ENCODE data around the gene GP1BA. TPM values are rescaled to one million over a fixed set of nuclear protein-coding genes. Genes with fewer than 3 reads are reported as not detected.

The GP1BA gene
- total RNA-seq, 1 experiment from 2014 or later, result not detected

- ChIA-PET CTCF (interaction anchor here (1.0 to 1.4 kb wide), 2 partner anchors 99 to 156 kb away, joined by 3 to 5 read pairs; partner anchors contain the start of gene GLTPD2), POLR2A (no interaction called here)
- TF ChIP-seq FOXJ3 (CRISPR knock-in tag; IDR thresholded peaks at IDR 0.05; ENCODE audit: borderline replicate concordance), result no peak
- H3K4me3 Mint-ChIP-seq, result no peak overlapping the region
- H3K27me3 Mint-ChIP-seq (ENCODE audit: low read depth), result no peaks in the 10 kb centered on the region
- peaks cover 36% of the 10 kb centered on the region for H3K36me3 Mint-ChIP-seq
- no peak overlapping the region for H3K27ac Mint-ChIP-seq
- no peaks in the 10 kb centered on the region for H3K9me3 Mint-ChIP-seq
- DNase-seq (ENCODE audit: low spot score), result no peak
- no peak for ATAC-seq
- H3K4me1 Mint-ChIP-seq, result 0 out of 2 replicates have a peak, but pooled peaks cover 2% of the 10 kb centered on the region
Measured at GRCh38 chr17:4887581-4887980, 44.5 kb upstream of the GP1BA start.

- Mint-ChIP-seq H3K27me3 (ENCODE audit: low read depth) (no peaks in the 10 kb centered on the region), H3K4me3 (no peak overlapping the region), H3K27ac (no peak overlapping the region), H3K4me1 (0 out of 2 replicates have a peak, but pooled peaks cover 5% of the 10 kb centered on the region), H3K36me3 (peaks cover 28% of the 10 kb centered on the region), H3K9me3 (no peaks in the 10 kb centered on the region)
- ChIA-PET POLR2A (no interaction called here), CTCF (interaction anchor here (1.0 kb wide), 1 partner anchor 101 kb away, joined by 3 read pairs; no protein-coding TSS in a partner anchor)
- no peak for DNase-seq (ENCODE audit: low spot score)
- TF ChIP-seq FOXP1 (CRISPR knock-in tag; IDR thresholded peaks at IDR 0.05; ENCODE audit: borderline replicate concordance), result no peak
- no peak for TF ChIP-seq SMAD3 (CRISPR knock-in tag; IDR thresholded peaks at IDR 0.05; ENCODE audit: borderline replicate concordance)
- no peak for TF ChIP-seq EMX1 (CRISPR knock-in tag; IDR thresholded peaks at IDR 0.05)
- no peak for TF ChIP-seq MYBL2 (CRISPR knock-in tag; IDR thresholded peaks at IDR 0.05)
- TF ChIP-seq, protein P1, sequence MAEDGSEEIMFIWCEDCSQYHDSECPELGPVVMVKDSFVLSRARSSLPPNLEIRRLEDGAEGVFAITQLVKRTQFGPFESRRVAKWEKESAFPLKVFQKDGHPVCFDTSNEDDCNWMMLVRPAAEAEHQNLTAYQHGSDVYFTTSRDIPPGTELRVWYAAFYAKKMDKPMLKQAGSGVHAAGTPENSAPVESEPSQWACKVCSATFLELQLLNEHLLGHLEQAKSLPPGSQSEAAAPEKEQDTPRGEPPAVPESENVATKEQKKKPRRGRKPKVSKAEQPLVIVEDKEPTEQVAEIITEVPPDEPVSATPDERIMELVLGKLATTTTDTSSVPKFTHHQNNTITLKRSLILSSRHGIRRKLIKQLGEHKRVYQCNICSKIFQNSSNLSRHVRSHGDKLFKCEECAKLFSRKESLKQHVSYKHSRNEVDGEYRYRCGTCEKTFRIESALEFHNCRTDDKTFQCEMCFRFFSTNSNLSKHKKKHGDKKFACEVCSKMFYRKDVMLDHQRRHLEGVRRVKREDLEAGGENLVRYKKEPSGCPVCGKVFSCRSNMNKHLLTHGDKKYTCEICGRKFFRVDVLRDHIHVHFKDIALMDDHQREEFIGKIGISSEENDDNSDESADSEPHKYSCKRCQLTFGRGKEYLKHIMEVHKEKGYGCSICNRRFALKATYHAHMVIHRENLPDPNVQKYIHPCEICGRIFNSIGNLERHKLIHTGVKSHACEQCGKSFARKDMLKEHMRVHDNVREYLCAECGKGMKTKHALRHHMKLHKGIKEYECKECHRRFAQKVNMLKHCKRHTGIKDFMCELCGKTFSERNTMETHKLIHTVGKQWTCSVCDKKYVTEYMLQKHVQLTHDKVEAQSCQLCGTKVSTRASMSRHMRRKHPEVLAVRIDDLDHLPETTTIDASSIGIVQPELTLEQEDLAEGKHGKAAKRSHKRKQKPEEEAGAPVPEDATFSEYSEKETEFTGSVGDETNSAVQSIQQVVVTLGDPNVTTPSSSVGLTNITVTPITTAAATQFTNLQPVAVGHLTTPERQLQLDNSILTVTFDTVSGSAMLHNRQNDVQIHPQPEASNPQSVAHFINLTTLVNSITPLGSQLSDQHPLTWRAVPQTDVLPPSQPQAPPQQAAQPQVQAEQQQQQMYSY (CRISPR knock-in tag; IDR thresholded peaks at IDR 0.05), result no peak
- TF ChIP-seq, protein P2, sequence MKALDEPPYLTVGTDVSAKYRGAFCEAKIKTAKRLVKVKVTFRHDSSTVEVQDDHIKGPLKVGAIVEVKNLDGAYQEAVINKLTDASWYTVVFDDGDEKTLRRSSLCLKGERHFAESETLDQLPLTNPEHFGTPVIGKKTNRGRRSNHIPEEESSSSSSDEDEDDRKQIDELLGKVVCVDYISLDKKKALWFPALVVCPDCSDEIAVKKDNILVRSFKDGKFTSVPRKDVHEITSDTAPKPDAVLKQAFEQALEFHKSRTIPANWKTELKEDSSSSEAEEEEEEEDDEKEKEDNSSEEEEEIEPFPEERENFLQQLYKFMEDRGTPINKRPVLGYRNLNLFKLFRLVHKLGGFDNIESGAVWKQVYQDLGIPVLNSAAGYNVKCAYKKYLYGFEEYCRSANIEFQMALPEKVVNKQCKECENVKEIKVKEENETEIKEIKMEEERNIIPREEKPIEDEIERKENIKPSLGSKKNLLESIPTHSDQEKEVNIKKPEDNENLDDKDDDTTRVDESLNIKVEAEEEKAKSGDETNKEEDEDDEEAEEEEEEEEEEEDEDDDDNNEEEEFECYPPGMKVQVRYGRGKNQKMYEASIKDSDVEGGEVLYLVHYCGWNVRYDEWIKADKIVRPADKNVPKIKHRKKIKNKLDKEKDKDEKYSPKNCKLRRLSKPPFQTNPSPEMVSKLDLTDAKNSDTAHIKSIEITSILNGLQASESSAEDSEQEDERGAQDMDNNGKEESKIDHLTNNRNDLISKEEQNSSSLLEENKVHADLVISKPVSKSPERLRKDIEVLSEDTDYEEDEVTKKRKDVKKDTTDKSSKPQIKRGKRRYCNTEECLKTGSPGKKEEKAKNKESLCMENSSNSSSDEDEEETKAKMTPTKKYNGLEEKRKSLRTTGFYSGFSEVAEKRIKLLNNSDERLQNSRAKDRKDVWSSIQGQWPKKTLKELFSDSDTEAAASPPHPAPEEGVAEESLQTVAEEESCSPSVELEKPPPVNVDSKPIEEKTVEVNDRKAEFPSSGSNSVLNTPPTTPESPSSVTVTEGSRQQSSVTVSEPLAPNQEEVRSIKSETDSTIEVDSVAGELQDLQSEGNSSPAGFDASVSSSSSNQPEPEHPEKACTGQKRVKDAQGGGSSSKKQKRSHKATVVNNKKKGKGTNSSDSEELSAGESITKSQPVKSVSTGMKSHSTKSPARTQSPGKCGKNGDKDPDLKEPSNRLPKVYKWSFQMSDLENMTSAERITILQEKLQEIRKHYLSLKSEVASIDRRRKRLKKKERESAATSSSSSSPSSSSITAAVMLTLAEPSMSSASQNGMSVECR (CRISPR knock-in tag; IDR thresholded peaks at IDR 0.05; ENCODE audit: borderline replicate concordance), result no peak
- no peak for TF ChIP-seq TEAD1 (CRISPR knock-in tag; IDR thresholded peaks at IDR 0.05)
- TF ChIP-seq CDX4 (CRISPR knock-in tag; IDR thresholded peaks at IDR 0.05; ENCODE audit: borderline replicate concordance), result no peak
- TF ChIP-seq ZNF263 (CRISPR knock-in tag; IDR thresholded peaks at IDR 0.05; ENCODE audit: low read depth), result no peak
- TF ChIP-seq JAZF1 (CRISPR knock-in tag; IDR thresholded peaks at IDR 0.05), result no peak
- no peak for TF ChIP-seq NFATC4 (CRISPR knock-in tag; IDR thresholded peaks at IDR 0.05)
- TF ChIP-seq NR3C1 (CRISPR knock-in tag; conservative IDR thresholded peaks at IDR 0.05; ENCODE audit: low read depth), result no peak
- no peak for TF ChIP-seq ZNF317 (CRISPR knock-in tag; IDR thresholded peaks at IDR 0.05; ENCODE audit: borderline replicate concordance, low read depth)
- TF ChIP-seq AR (CRISPR knock-in tag; IDR thresholded peaks at IDR 0.05), result no peak
- TF ChIP-seq TP53 (CRISPR knock-in tag; IDR thresholded peaks at IDR 0.05), result no peak
- TF ChIP-seq, protein P3, sequence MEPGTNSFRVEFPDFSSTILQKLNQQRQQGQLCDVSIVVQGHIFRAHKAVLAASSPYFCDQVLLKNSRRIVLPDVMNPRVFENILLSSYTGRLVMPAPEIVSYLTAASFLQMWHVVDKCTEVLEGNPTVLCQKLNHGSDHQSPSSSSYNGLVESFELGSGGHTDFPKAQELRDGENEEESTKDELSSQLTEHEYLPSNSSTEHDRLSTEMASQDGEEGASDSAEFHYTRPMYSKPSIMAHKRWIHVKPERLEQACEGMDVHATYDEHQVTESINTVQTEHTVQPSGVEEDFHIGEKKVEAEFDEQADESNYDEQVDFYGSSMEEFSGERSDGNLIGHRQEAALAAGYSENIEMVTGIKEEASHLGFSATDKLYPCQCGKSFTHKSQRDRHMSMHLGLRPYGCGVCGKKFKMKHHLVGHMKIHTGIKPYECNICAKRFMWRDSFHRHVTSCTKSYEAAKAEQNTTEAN (CRISPR knock-in tag; IDR thresholded peaks at IDR 0.05), result no peak
- no peak for TF ChIP-seq KAT7 (CRISPR knock-in tag; IDR thresholded peaks at IDR 0.05; ENCODE audit: borderline replicate concordance)
- no peak for TF ChIP-seq RORB (CRISPR knock-in tag; IDR thresholded peaks at IDR 0.05)
- no peak for TF ChIP-seq ZNF121 (CRISPR knock-in tag; IDR thresholded peaks at IDR 0.05)
- ATAC-seq, result no peak
Measured at GRCh38 chr17:4891411-4892410, 40.4 kb upstream of the GP1BA start.
